HepG2 (cell line): ENCODE data around the gene HSP90AB1. TPM values are rescaled to one million over a fixed set of nuclear protein-coding genes. Genes with fewer than 3 reads are reported as not detected.
A peak's percentile ranks its signal among the peaks of the same experiment; 100 is the strongest.

ENCODE experiments used
- ATAC-seq: fragments of 200-7000 bp; cut with Tn5 transposase; 3 replicates; pipeline ENCODE4 v1.9.1; 2020; ENCODE audit warnings: mild to moderate bottlenecking, moderate library complexity
- BruUV-seq: library from RNA; stranded (reverse); fragments of 400-500 nt; replicated peaks from 2 replicates; lab custom pipeline; 2021; lab: Mats Ljungman, UMichigan
- CTCF ChIA-PET: fragments of 300-600 bp; formaldehyde crosslinking; extraction: SDS; loops from one replicate; lab custom pipeline; 2021; ENCODE audit warnings: low total read pairs, inconsistent platforms, low intra/inter-chr PET ratio; lab: Yijun Ruan, JAX
- POLR2A ChIA-PET: fragments of 350-600 bp; sonication (Branson Sonifier 250); formaldehyde crosslinking; loops from one replicate; lab custom pipeline; 2020; ENCODE audit warnings: antibody characterized with exemption, inconsistent platforms; lab: Yijun Ruan, JAX
- DNase-seq: peaks from one replicate; pipeline ENCODE4 v3.0.0-alpha.2; 2015; ENCODE audit warnings: low spot score
- FAIRE-seq: peaks from 3 replicates; lab custom pipeline; 2011; peaks lifted over from hg19 to GRCh38; lab: Jason Lieb, UNC
- H2AFZ ChIP-seq: one replicate; pipeline ENCODE4 v1.6.1; 2011; ENCODE audit warnings: low read length, inconsistent platforms
- H3K27ac ChIP-seq: fragments of 300-600 bp; 3 replicates; pipeline ENCODE4 v1.8.0; 2011; ENCODE audit warnings: mixed run types, mild to moderate bottlenecking, mixed read lengths, low read length, inconsistent platforms; ENCODE audit not compliant: insufficient read depth; ENCODE audit errors: extremely low read length
- H3K27me3 ChIP-seq, 2 experiments: fragments of 200-600 bp in 1 of 2; 2 replicates in 1 of 2; 3 replicates in 1 of 2; pipeline versions ENCODE4 v1.6.0 to v1.8.0; 2011; ENCODE audit warnings: low read length in 2 of 2, mild to moderate bottlenecking in 2 of 2, moderate library complexity in 2 of 2, inconsistent platforms in 1 of 2; ENCODE audit not compliant: insufficient read depth in 2 of 2, control insufficient read depth in 1 of 2
- H3K36me3 ChIP-seq, 2 experiments: fragments of 200-600 bp in 1 of 2; replicated peaks in 1 of 2; 2 replicates in 1 of 2; 3 replicates in 1 of 2; pipeline versions ENCODE4 v1.5.1 to v1.8.0; 2011; ENCODE audit warnings: low read length in 2 of 2, inconsistent platforms in 1 of 2; ENCODE audit not compliant: insufficient read depth in 2 of 2, control insufficient read depth in 1 of 2
- H3K4me1 ChIP-seq: 2 replicates; pipeline ENCODE4 v1.5.1; 2012; ENCODE audit warnings: low read length, inconsistent platforms; ENCODE audit not compliant: insufficient read depth
- H3K4me2 ChIP-seq: 2 replicates; pipeline ENCODE4 v1.6.0; 2011; ENCODE audit warnings: low read depth, low read length, inconsistent platforms
- H3K4me3 ChIP-seq, 3 experiments: fragments of 200-600 bp in 1 of 3; sonication (generic), shearing (Covaris generic) in 1 of 3; replicated peaks in 1 of 3; 2 replicates each; pipeline ENCODE4 v1.5.1; 2011 to 2016; ENCODE audit warnings: low read length in 3 of 3, inconsistent platforms in 2 of 3, low read depth in 2 of 3, mild to moderate bottlenecking in 2 of 3, control low read depth in 1 of 3, mixed read lengths in 1 of 3; ENCODE audit not compliant: insufficient read depth in 1 of 3
- H3K79me2 ChIP-seq: one replicate; pipeline ENCODE4 v1.6.1; 2011; ENCODE audit warnings: low read length, inconsistent platforms; ENCODE audit not compliant: insufficient read depth
- H3K9ac ChIP-seq: 2 replicates; pipeline ENCODE4 v1.6.0; 2011; ENCODE audit warnings: mild to moderate bottlenecking, low read depth, low read length, inconsistent platforms; ENCODE audit not compliant: insufficient read depth
- H3K9me3 ChIP-seq: 2 replicates; pipeline ENCODE4 v1.5.1; 2012; ENCODE audit warnings: mild to moderate bottlenecking, low read length
- H4K20me1 ChIP-seq: 2 replicates; pipeline ENCODE4 v1.6.0; 2011; ENCODE audit warnings: inconsistent platforms, mild to moderate bottlenecking, low read length, moderate library complexity; ENCODE audit not compliant: insufficient read depth
- ARNT2 ChIP-seq: sonication (generic); formaldehyde crosslinking; IDR thresholded peaks from 2 replicates; pipeline ENCODE4 v1.8.0; 2022; ENCODE audit warnings: mild to moderate bottlenecking, low read depth, missing genetic modification reagents, moderate library complexity
- HMGXB4 ChIP-seq, 2 experiments: sonication (generic) in 1 of 2; formaldehyde crosslinking in 1 of 2; IDR thresholded peaks; 2 replicates each; pipeline versions ENCODE4 v1.4.0 to v1.6.1; 2018 to 2020; ENCODE audit warnings: missing genetic modification reagents in 2 of 2, borderline replicate concordance in 1 of 2, low read depth in 1 of 2, mild to moderate bottlenecking in 1 of 2, missing biosample characterization in 1 of 2
- KDM2A ChIP-seq: sonication (generic); formaldehyde crosslinking; IDR thresholded peaks from 2 replicates; pipeline ENCODE4 v1.4.0; 2020; ENCODE audit warnings: low read depth, missing genetic modification reagents, borderline replicate concordance
- NR1H2 ChIP-seq: sonication (generic); formaldehyde crosslinking; IDR thresholded peaks from 2 replicates; pipeline ENCODE4 v1.8.1; 2022; ENCODE audit warnings: low read depth, missing genetic modification reagents, borderline replicate concordance
- PAF1 ChIP-seq: IDR thresholded peaks from 2 replicates; pipeline ENCODE4 v1.6.1; 2016; ENCODE audit warnings: missing genetic modification reagents, missing compliant biosample characterization
- SOX5 ChIP-seq: IDR thresholded peaks from 2 replicates; pipeline ENCODE4 v1.6.1; 2016; ENCODE audit warnings: borderline replicate concordance
- SRSF9 ChIP-seq: fragments of 200-400 bp; formaldehyde crosslinking; IDR thresholded peaks from 2 replicates; pipeline ENCODE4 v1.6.1; 2018; ENCODE audit warnings: borderline replicate concordance, mild to moderate bottlenecking, low read depth, low read length; ENCODE audit not compliant: insufficient read depth, poor library complexity, severe bottlenecking
- ZNF17 ChIP-seq: sonication (generic); formaldehyde crosslinking; IDR thresholded peaks from 2 replicates; pipeline ENCODE4 v1.5.0; 2020; ENCODE audit warnings: mild to moderate bottlenecking, missing genetic modification reagents
- ZNF607 ChIP-seq: sonication (generic); formaldehyde crosslinking; IDR thresholded peaks from 2 replicates; pipeline ENCODE4 v1.5.1; 2020; ENCODE audit warnings: missing genetic modification reagents, mild to moderate bottlenecking, borderline replicate concordance
- ZNF883 ChIP-seq: sonication (generic); formaldehyde crosslinking; IDR thresholded peaks from 2 replicates; pipeline ENCODE4 v1.5.1; 2020; ENCODE audit warnings: mild to moderate bottlenecking, missing genetic modification reagents; ENCODE audit errors: not compliant biosample characterization
- WGBS: methylation state at CpG from one replicate; pipeline ENCODE4 v1.1.6; 2017; ENCODE audit warnings: low lambda C conversion rate; 5-methylcytosine and 5-hydroxymethylcytosine counted together
- in situ Hi-C: cut with HindIII; loops from 2 replicates; pipeline ENCODE4 v1.10.0; 2017; ENCODE audit warnings: low pct_unique_long_range_greater_than_20kb; ENCODE audit not compliant: extremely low pct_ligation_motif_present
- intact Hi-C: fragments of 100-400 bp; cut with micrococcal nuclease; formaldehyde crosslinking; loops from one replicate; pipeline ENCODE4 v1.10.0; 2022; ENCODE audit not compliant: unreplicated experiment
- polyA plus RNA-seq, 8 experiments: library from polyadenylated mRNA; depleted of rRNA in 3 of 8; stranded (reverse) in 7 of 8; unstranded in 1 of 8; fragments of >200 nt; fragmentation: Illumina TruSeq in 4 of 8; extraction: Trizol in 4 of 8; gene quantifications; 2 replicates each; pipeline versions ENCODE4 v1.2.1 to v1.2.3, GENCODE V29; 2011 to 2016; ENCODE audit warnings: low read depth in 4 of 8, missing spikeins in 1 of 8, mixed read lengths in 1 of 8; ENCODE audit not compliant: insufficient read depth in 1 of 8
- total RNA-seq, 5 experiments: library from RNA; depleted of rRNA; stranded (reverse); fragments of >200 nt; fragmentation: Illumina TruSeq; extraction: Trizol; gene quantifications; 2 replicates each; pipeline ENCODE4 v1.2.3, GENCODE V29; 2016; ENCODE audit warnings: low read depth in 1 of 5

HSP90AB1 gene
- total and polyA plus RNA-seq, 2 of the 13 experiments (the other 11 are each of a cell fraction or from before 2014, with no cell fraction given): 1,325 to 1,472 TPM

GRCh38 chr6:44292661-44293365 is 45.9 kb downstream of the HSP90AB1 start:
- ChIA-PET CTCF (no interaction called here), POLR2A (no interaction called here)
- Histone ChIP-seq H3K4me2 (no peak overlapping the region), H3K4me3 (no peak overlapping the region), H3K36me3 (no peaks in the 10 kb centered on the region), H4K20me1 (no peaks in the 10 kb centered on the region), H3K9me3 (no peaks in the 10 kb centered on the region), H3K27ac (no peak overlapping the region), H3K9ac (no peak overlapping the region), H2AFZ (no peak overlapping the region), H3K79me2 (no peaks in the 10 kb centered on the region), H3K4me1 (no peaks in the 10 kb centered on the region), H3K27me3 (peaks cover 6 to 53% of the 10 kb centered on the region in 2 experiments)
- no peak for FAIRE-seq
- TF ChIP-seq ZNF607 (no peak), ARNT2 (CRISPR knock-in tag) (no peak), NR1H2 (no peak)
- intact Hi-C loops (no loop called here), in situ Hi-C loops (no loop called here)
- no peak for ATAC-seq
- 44% methylated on average over 4 of the region's 4 CpGs for WGBS
- DNase-seq: no peak
- BruUV-seq: no TSS peak

GRCh38 chr6:44294832-44295791 is 48.2 kb downstream of the HSP90AB1 start:
- Histone ChIP-seq H3K79me2 (no peaks in the 10 kb centered on the region), H3K4me1 (no peaks in the 10 kb centered on the region), H3K4me2 (no peak overlapping the region), H3K27me3 (peaks cover 6 to 37% of the 10 kb centered on the region in 2 experiments), H2AFZ (no peak overlapping the region), H3K9ac (no peak overlapping the region), H3K4me3 (no peak overlapping the region), H3K27ac (no peak overlapping the region), H3K9me3 (no peaks in the 10 kb centered on the region), H4K20me1 (no peaks in the 10 kb centered on the region), H3K36me3 (no peaks in the 10 kb centered on the region; a peak in 2 of 5 replicates)
- WGBS: 18% methylated on average over 6 of the region's 7 CpGs
- TF ChIP-seq HMGXB4 (CRISPR knock-in tag; IDR thresholded peaks at IDR 0.05; ENCODE audit: borderline replicate concordance in 1 of 2, low read depth in 1 of 2) (no peak), ZNF883 (CRISPR knock-in tag) (peak; percentile 53), ZNF17 (CRISPR knock-in tag) (no peak), SRSF9 (no peak), KDM2A (CRISPR knock-in tag) (peak; percentile 22; the same call in 1 of the 2 replicates), SOX5 (no peak), PAF1 (CRISPR knock-in tag) (0 out of 2 replicates have a peak, but pooled peaks have one; percentile 31)
- ATAC-seq: no peak
- ChIA-PET POLR2A (no interaction called here), CTCF (no interaction called here)
- no TSS peak for BruUV-seq
- no peak for FAIRE-seq
- intact Hi-C loops (no loop called here), in situ Hi-C loops (no loop called here)
- no peak for DNase-seq
